GM12878 (cell line): ENCODE measurements around the gene TEX44. TPM values are rescaled to one million over a fixed set of nuclear protein-coding genes. Genes with fewer than 3 reads are reported as not detected.

Experiments
- ATAC-seq: fragments of 200-7000 bp; cut with Tn5 transposase; 3 replicates; pipeline ENCODE4 v1.9.1; 2020; ENCODE audit warnings: mild to moderate bottlenecking, moderate library complexity
- BruUV-seq: library from RNA; stranded (reverse); fragments of 400-500 nt; replicated peaks from 2 replicates; lab custom pipeline; 2021; lab: Mats Ljungman, UMichigan
- CTCF ChIA-PET: fragments of 300-600 bp; sonication (Branson Sonifier 250); formaldehyde crosslinking; extraction: SDS; loops from one replicate; lab custom pipeline; 2021; ENCODE audit warnings: inconsistent platforms; lab: Yijun Ruan, JAX
- POLR2A ChIA-PET: fragments of 350-600 bp; formaldehyde crosslinking; extraction: SDS; loops from one replicate; lab custom pipeline; 2021; ENCODE audit warnings: inconsistent platforms; lab: Charles Lee
- RAD21 ChIA-PET: fragments of 300-600 bp; sonication (Branson Sonifier 250); formaldehyde crosslinking; loops from one replicate; lab custom pipeline; 2023; ENCODE audit warnings: antibody characterized with exemption; ENCODE audit not compliant: unreplicated experiment; lab: Charles Lee
- SMC1A ChIA-PET: fragments of 300-600 bp; sonication (Branson Sonifier 250); formaldehyde crosslinking; loops from one replicate; lab custom pipeline; 2023; ENCODE audit not compliant: unreplicated experiment, uncharacterized antibody; lab: Charles Lee
- DNase-seq: peaks from one replicate; pipeline ENCODE4 v3.0.0-alpha.2; 2011; ENCODE audit warnings: low read depth, low spot score
- FAIRE-seq: peaks from 3 replicates; lab custom pipeline; 2011; peaks lifted over from hg19 to GRCh38; lab: Jason Lieb, UNC
- H2AFZ ChIP-seq: 2 replicates; pipeline ENCODE4 v1.6.0; 2011; ENCODE audit warnings: low read depth, low read length, control low read depth; ENCODE audit not compliant: control insufficient read depth
- H3K27ac ChIP-seq: 2 replicates; pipeline ENCODE4 v1.5.1; 2011; ENCODE audit warnings: control low read depth; ENCODE audit not compliant: control insufficient read depth, insufficient read depth
- H3K27me3 ChIP-seq, 2 experiments: replicated peaks in 1 of 2; 2 replicates each; pipeline versions ENCODE4 v1.6.0 to v1.6.1; 2011; ENCODE audit warnings: low read length in 1 of 2; ENCODE audit not compliant: control insufficient read depth in 2 of 2, insufficient read depth in 2 of 2
- H3K36me3 ChIP-seq, 2 experiments: 2 replicates each; pipeline ENCODE4 v1.5.1; 2011; ENCODE audit warnings: low read length in 1 of 2; ENCODE audit not compliant: control insufficient read depth in 2 of 2, insufficient read depth in 2 of 2
- H3K4me1 ChIP-seq: 2 replicates; pipeline ENCODE4 v1.6.1; 2011; ENCODE audit warnings: mild to moderate bottlenecking, low read length, moderate library complexity, mixed read lengths; ENCODE audit not compliant: control insufficient read depth, insufficient read depth
- H3K4me2 ChIP-seq: 2 replicates; pipeline ENCODE4 v1.6.0; 2011; ENCODE audit warnings: control low read depth; ENCODE audit not compliant: control insufficient read depth, insufficient read depth
- H3K4me3 ChIP-seq: fragments of 200-600 bp; sonication (generic); 2 replicates; pipeline ENCODE4 v1.5.1; 2016
- H3K79me2 ChIP-seq: 2 replicates; pipeline ENCODE4 v1.6.0; 2011; ENCODE audit warnings: low read length; ENCODE audit not compliant: control insufficient read depth, insufficient read depth
- H3K9ac ChIP-seq: 2 replicates; pipeline ENCODE4 v1.8.0; 2011; ENCODE audit warnings: low read length, control low read depth, mixed read lengths; ENCODE audit not compliant: control insufficient read depth, insufficient read depth
- H3K9me3 ChIP-seq: replicated peaks from 3 replicates; pipeline ENCODE4 v1.5.1; 2011; ENCODE audit warnings: mild to moderate bottlenecking, low read length; ENCODE audit not compliant: control insufficient read depth, insufficient read depth
- H4K20me1 ChIP-seq: 2 replicates; pipeline ENCODE4 v1.6.0; 2011; ENCODE audit not compliant: control insufficient read depth, insufficient read depth
- BHLHE40 ChIP-seq, 2 experiments: fragments of 450-650 bp in 1 of 2; IDR thresholded peaks; 2 replicates each; pipeline ENCODE4 v1.6.1; 2011 to 2017; ENCODE audit warnings: low read depth in 2 of 2, borderline replicate concordance in 1 of 2, improper control_type of control experiment in 1 of 2, low read length in 1 of 2, mild to moderate bottlenecking in 1 of 2
- CREM ChIP-seq: IDR thresholded peaks from 2 replicates; pipeline ENCODE4 v1.6.1; 2014; ENCODE audit warnings: antibody characterized with exemption, low read depth
- FOXM1 ChIP-seq: IDR thresholded peaks from 2 replicates; pipeline ENCODE4 v1.6.1; 2012; ENCODE audit warnings: low read depth, mild to moderate bottlenecking, inconsistent platforms, low read length, moderate library complexity
- HDAC6 ChIP-seq: fragments of 200-600 bp; sonication (generic); IDR thresholded peaks from one replicate; pipeline ENCODE4 v1.8.0; 2017; ENCODE audit warnings: antibody characterized with exemption; ENCODE audit not compliant: unreplicated experiment
- POLR2AphosphoS5 ChIP-seq: IDR thresholded peaks from 2 replicates; pipeline ENCODE4 v1.6.1; 2011; ENCODE audit warnings: mild to moderate bottlenecking, low read length, inconsistent platforms
- SMC3 ChIP-seq: IDR thresholded peaks from 2 replicates; pipeline ENCODE4 v1.6.1; 2011; ENCODE audit warnings: low read length, improper control_type of control experiment, borderline replicate concordance
- ZNF207 ChIP-seq: fragments of 450-650 bp; IDR thresholded peaks from 2 replicates; pipeline ENCODE4 v1.6.1; 2014; ENCODE audit warnings: antibody characterized with exemption, mild to moderate bottlenecking, borderline replicate concordance
- ZNF24 ChIP-seq: fragments of 450-650 bp; IDR thresholded peaks from 2 replicates; pipeline ENCODE4 v1.6.1; 2017; ENCODE audit warnings: antibody characterized with exemption, mild to moderate bottlenecking
- WGBS: methylation state at CpG from one replicate; pipeline ENCODE4 v1.1.6; 2016; ENCODE audit warnings: low lambda C conversion rate; ENCODE audit not compliant: insufficient replicate concordance, insufficient coverage; ENCODE audit errors: missing lambda C conversion rate; 5-methylcytosine and 5-hydroxymethylcytosine counted together
- in situ Hi-C: fragments of 300-500 bp; cut with MboI; formaldehyde crosslinking; loops from 9 replicates; pipeline ENCODE4 v1.14.3; 2018; ENCODE audit warnings: mixed read lengths
- intact Hi-C: fragments of 100-400 bp; cut with micrococcal nuclease; formaldehyde crosslinking; loops from one replicate; pipeline ENCODE4 v1.14.2; 2022; ENCODE audit not compliant: unreplicated experiment
- polyA plus RNA-seq, 11 experiments: library from polyadenylated mRNA; depleted of rRNA in 4 of 11; unstranded in 6 of 11; stranded (reverse) in 5 of 11; fragments of >200 nt; fragmentation: Nextera tagmentation in 4 of 11; fragmentation: Illumina TruSeq in 1 of 11; extraction: Ambion mirVana in 4 of 11; extraction: Trizol in 1 of 11; gene quantifications; 1 replicate in 1 of 11; 2 replicates in 10 of 11; pipeline versions ENCODE4 v1.2.1 to v1.2.3, GENCODE V29; 2011 to 2016; ENCODE audit warnings: inconsistent platforms in 2 of 11, missing spikeins in 2 of 11, low read depth in 1 of 11
- total RNA-seq, 4 experiments: library from RNA; depleted of rRNA in 3 of 4; stranded (reverse); fragments of >200 nt in 3 of 4; fragmentation: Illumina TruSeq in 1 of 4; extraction: Trizol in 1 of 4; gene quantifications; 2 replicates each; pipeline versions ENCODE4 v1.2.1 to v1.2.3, GENCODE V29; 2013 to 2021
- TF ChIP-seq, protein P1 (sequence below): fragments of 450-650 bp; IDR thresholded peaks from 2 replicates; pipeline ENCODE4 v1.6.1; 2017; ENCODE audit warnings: mild to moderate bottlenecking, moderate library complexity
- TF ChIP-seq, protein P2 (sequence below): fragments of 450-650 bp; formaldehyde crosslinking; IDR thresholded peaks from 2 replicates; pipeline ENCODE4 v1.4.0; 2020; ENCODE audit warnings: mild to moderate bottlenecking, moderate library complexity
- TF ChIP-seq, protein P3 (sequence below): IDR thresholded peaks from 2 replicates; pipeline ENCODE4 v1.6.1; 2011; ENCODE audit warnings: mild to moderate bottlenecking, low read depth, low read length, moderate library complexity; ENCODE audit not compliant: insufficient replicate concordance

TEX44 gene
- total and polyA plus RNA-seq, 10 of the 15 experiments (the other 5 are each of a cell fraction or from before 2014, with no cell fraction given) = not detected

DNA sequence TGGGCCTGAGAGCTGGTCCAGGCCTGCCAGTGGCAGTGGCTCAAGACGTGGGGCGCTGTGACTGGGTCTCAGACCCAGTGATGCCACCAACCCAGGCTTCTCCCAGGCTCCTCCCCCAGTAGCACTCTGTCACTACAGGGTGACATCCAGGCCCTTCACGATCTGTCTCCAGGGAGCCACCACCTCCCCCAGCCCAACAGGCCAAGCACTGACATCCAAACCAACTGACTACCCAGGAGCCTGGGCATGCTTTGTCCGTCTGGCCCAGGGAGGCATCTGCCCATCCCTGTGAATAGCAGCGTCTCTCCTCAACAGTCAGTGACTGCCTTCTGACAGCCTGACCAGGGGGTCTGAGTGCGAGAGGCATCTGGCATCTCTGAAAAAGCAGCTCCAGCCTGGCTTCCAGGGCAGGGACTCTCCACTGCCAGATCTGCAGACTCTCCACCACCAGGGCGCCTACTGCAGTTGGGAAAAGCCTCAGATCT lies 13.0 kb downstream of the TEX44 start (continued):
- TF ChIP-seq, protein P1, sequence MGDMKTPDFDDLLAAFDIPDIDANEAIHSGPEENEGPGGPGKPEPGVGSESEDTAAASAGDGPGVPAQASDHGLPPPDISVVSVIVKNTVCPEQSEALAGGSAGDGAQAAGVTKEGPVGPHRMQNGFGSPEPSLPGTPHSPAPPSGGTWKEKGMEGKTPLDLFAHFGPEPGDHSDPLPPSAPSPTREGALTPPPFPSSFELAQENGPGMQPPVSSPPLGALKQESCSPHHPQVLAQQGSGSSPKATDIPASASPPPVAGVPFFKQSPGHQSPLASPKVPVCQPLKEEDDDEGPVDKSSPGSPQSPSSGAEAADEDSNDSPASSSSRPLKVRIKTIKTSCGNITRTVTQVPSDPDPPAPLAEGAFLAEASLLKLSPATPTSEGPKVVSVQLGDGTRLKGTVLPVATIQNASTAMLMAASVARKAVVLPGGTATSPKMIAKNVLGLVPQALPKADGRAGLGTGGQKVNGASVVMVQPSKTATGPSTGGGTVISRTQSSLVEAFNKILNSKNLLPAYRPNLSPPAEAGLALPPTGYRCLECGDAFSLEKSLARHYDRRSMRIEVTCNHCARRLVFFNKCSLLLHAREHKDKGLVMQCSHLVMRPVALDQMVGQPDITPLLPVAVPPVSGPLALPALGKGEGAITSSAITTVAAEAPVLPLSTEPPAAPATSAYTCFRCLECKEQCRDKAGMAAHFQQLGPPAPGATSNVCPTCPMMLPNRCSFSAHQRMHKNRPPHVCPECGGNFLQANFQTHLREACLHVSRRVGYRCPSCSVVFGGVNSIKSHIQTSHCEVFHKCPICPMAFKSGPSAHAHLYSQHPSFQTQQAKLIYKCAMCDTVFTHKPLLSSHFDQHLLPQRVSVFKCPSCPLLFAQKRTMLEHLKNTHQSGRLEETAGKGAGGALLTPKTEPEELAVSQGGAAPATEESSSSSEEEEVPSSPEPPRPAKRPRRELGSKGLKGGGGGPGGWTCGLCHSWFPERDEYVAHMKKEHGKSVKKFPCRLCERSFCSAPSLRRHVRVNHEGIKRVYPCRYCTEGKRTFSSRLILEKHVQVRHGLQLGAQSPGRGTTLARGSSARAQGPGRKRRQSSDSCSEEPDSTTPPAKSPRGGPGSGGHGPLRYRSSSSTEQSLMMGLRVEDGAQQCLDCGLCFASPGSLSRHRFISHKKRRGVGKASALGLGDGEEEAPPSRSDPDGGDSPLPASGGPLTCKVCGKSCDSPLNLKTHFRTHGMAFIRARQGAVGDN = no peak
- TF ChIP-seq ZNF24 = no peak
- TF ChIP-seq CREM = no peak
- TF ChIP-seq BHLHE40 (IDR thresholded peaks at IDR 0.05; ENCODE audit: borderline replicate concordance in 1 of 2, low read depth in 2 of 2, low read length in 1 of 2) = no peak
- TF ChIP-seq HDAC6 = no peak
- no peak for TF ChIP-seq FOXM1

DNA sequence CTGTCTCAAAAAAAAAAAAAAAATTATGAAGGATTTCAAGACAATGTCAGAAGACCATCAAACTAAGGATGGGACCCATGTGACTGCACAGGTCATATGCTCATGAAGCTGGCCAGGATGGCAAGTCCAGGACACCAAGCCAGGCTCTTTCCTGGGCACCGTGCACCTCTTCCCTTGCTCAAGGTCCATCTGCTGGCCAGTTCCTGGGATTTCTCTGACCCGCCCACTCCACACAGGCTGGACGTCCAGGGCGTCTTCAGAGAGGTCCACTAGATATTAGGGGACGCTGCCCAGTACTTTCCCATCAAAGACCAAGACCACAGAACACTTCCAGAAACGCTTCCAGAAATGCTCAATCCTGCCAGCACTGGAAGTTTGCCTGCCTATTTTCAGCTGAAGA lies 14.3 kb downstream of the TEX44 start:
- POLR2A ChIA-PET = interaction anchor here (1.1 kb wide), 2 partner anchors 8 to 68 kb away, joined by 3 to 5 read pairs; no protein-coding TSS in a partner anchor
- Histone ChIP-seq H3K79me2 (no peaks in the 10 kb centered on the region), H3K4me3 (no peak overlapping the region), H3K36me3 (no peaks in the 10 kb centered on the region), H3K9ac (no peak overlapping the region), H4K20me1 (no peaks in the 10 kb centered on the region), H3K4me2 (no peak overlapping the region), H3K9me3 (no peaks in the 10 kb centered on the region), H3K27ac (no peak overlapping the region), H2AFZ (no peak overlapping the region), H3K4me1 (peaks cover 20% of the 10 kb centered on the region), H3K27me3 (no peaks in the 10 kb centered on the region)
- FAIRE-seq (no peak), DNase-seq (no peak), ATAC-seq (no peak)
- intact Hi-C loops (no loop called here), in situ Hi-C loops (loop anchor here (5.0 kb wide), 1 partner anchor 110 kb away; no protein-coding TSS in a partner anchor)
- RAD21 ChIA-PET = no interaction called here
- 28% methylated on average over 6 of the region's 6 CpGs for WGBS
- TF ChIP-seq SMC3 (no peak), ZNF207 (no peak), POLR2AphosphoS5 (no peak)
- TF ChIP-seq, protein P2, sequence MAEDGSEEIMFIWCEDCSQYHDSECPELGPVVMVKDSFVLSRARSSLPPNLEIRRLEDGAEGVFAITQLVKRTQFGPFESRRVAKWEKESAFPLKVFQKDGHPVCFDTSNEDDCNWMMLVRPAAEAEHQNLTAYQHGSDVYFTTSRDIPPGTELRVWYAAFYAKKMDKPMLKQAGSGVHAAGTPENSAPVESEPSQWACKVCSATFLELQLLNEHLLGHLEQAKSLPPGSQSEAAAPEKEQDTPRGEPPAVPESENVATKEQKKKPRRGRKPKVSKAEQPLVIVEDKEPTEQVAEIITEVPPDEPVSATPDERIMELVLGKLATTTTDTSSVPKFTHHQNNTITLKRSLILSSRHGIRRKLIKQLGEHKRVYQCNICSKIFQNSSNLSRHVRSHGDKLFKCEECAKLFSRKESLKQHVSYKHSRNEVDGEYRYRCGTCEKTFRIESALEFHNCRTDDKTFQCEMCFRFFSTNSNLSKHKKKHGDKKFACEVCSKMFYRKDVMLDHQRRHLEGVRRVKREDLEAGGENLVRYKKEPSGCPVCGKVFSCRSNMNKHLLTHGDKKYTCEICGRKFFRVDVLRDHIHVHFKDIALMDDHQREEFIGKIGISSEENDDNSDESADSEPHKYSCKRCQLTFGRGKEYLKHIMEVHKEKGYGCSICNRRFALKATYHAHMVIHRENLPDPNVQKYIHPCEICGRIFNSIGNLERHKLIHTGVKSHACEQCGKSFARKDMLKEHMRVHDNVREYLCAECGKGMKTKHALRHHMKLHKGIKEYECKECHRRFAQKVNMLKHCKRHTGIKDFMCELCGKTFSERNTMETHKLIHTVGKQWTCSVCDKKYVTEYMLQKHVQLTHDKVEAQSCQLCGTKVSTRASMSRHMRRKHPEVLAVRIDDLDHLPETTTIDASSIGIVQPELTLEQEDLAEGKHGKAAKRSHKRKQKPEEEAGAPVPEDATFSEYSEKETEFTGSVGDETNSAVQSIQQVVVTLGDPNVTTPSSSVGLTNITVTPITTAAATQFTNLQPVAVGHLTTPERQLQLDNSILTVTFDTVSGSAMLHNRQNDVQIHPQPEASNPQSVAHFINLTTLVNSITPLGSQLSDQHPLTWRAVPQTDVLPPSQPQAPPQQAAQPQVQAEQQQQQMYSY (CRISPR knock-in tag) = no peak
- TF ChIP-seq, protein P3, sequence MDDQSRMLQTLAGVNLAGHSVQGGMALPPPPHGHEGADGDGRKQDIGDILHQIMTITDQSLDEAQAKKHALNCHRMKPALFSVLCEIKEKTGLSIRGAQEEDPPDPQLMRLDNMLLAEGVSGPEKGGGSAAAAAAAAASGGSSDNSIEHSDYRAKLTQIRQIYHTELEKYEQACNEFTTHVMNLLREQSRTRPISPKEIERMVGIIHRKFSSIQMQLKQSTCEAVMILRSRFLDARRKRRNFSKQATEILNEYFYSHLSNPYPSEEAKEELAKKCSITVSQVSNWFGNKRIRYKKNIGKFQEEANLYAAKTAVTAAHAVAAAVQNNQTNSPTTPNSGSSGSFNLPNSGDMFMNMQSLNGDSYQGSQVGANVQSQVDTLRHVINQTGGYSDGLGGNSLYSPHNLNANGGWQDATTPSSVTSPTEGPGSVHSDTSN = no peak
- SMC1A ChIA-PET = interaction anchor here (0.8 to 3.5 kb wide), 5 partner anchors 44 to 111 kb away, joined by 3 to 12 read pairs (median 3); no protein-coding TSS in a partner anchor
- BruUV-seq = no TSS peak
- CTCF ChIA-PET = interaction anchor here (0.7 to 12.7 kb wide), 4 partner anchors 45 to 319 kb away, joined by 3 to 494 read pairs (median 6); partner anchors contain the start of gene NPPC
